Activated CD4-positive, alpha-beta T cell treated with anti-CD3 and anti-CD28 coated beads for 4 hours (primary cell): ENCODE results near the gene JAG2.

Experiments used
- DNase-seq, 2 donors: peaks; one replicate each; pipeline ENCODE4 v3.0.0-alpha.2; 2020

JAG2 gene

DNA sequence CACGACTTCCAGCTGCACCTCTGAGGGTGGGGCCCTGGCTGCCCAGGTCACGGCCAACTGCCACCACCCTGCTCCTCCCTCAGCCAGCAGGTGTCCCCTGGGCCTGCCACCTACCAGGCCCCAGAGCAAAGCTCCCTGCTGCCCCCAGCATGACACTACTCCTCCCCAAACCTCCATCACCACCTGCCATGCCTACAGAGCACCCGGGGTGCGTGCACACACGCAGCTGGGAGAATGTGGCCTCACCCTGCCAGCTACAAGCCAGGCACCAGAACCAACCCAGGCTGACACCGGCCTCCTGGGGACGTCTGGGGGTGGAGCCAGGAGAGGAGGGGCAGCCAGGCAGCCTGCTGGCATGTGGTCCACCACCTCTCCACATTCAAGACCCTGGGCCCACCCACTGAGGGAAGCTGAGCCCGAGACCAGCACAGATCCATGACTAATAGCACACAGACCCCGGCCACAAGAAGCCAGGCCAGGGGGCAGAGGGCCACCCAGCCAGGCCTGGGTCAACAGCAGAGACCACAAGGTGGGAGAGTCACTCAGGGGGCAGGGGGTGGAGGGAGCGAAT lies 3.4 kb downstream of the JAG2 start:
- no peak for DNase-seq

DNA sequence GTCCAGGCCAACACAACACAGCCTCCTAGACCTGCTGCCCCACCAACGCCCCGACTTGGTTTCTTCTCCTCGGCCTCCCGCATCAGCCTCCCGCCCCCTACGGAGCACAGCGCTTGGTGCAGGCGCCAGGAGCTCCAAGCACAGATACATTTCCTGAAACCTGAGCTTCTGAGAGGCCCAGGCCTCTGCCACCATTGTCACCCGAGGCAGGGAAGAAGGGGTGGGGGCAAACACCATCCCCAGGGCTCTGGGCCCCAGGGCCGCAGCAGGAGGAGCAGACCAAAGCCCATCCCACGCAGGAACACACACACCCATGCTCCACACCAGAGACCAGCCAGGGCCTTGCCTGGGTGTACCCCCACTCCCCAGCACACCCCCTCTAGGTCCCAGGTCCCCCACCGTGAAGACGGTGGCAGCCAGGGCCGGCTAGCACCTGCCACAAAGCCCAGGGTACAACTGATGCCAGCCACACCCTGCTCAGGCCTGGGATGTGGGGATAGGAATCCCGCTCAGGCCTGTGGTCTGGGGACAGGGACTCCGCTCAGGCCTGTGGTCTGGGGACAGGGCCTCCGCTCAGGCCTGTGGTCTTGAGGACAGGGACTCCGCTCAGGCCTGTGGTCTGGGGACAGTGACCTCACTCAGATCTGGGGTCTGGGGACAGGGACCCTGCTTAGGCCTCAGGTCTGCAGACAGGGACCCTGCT lies 5.4 kb downstream of the JAG2 start:
- no peak for DNase-seq

DNA sequence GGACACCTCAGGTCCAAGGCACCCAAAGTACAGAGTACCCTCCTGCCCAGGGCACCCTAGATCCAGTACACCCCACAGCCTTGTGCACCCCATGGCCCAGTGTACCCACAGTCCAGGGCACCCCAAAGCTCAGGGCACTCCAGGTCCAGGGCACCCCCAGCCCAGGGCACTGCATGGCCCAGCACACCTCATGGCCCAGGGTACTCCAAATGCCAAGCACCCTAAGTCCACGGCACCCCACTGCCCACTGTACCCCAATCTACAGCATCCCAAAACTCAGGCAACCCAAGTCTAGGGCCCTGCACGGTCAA lies 6.0 kb downstream of the JAG2 start:
- no peak for DNase-seq

DNA sequence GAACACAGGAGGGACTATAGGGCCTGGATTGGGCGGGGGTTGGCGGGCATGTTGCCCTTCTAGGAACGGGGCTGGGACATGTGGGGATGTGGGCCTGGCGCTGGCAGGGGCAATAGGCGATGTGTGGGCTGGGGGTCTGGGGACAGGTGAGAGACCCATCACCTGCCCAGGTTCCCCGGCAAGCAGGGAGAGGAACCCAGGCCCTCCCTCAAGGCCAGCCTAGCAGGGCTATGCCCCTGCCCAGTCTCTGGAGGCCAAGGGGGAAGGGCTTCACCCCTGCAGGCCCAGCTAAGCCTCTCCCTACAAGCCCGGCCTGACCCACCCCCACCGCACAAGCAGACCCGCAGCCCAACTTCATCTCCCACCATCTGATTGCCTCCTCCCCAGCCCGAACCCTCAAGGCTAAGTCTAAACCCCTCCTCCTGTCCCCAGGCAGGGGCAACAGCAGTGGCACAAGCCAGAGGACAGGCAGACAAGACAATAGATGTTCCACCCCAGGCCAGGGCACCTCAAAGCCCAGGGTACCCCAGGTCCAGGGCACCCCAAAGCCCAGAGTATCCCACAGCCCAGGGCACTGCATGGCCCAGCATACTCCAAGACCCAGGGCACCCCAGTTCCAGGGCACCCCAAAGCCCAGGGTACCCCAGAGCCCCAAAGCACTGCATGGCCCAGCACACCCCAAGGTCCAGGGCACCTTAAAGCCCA lies 6.5 kb downstream of the JAG2 start:
- no peak for DNase-seq

DNA sequence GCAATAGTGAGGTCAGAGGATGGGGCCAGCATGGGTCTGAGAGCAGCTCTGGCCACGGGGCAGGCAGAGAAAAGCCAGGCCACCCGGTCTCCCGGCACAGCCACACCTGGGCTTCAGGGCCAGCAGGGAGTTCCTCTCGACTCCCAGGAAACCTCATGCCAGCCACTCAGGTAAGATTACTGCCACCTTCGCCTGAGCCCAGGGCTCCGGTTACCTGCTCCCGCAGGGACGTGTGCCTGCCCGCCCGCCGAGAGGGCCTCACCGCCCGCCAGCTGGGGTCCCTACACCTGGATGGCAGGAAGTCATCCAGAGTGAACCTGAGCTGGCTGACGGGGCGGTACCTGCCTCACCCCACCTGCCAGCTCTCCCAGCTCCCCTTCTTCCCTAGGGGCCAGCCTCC lies 7.3 kb downstream of the JAG2 start:
- DNase-seq = no peak

DNA sequence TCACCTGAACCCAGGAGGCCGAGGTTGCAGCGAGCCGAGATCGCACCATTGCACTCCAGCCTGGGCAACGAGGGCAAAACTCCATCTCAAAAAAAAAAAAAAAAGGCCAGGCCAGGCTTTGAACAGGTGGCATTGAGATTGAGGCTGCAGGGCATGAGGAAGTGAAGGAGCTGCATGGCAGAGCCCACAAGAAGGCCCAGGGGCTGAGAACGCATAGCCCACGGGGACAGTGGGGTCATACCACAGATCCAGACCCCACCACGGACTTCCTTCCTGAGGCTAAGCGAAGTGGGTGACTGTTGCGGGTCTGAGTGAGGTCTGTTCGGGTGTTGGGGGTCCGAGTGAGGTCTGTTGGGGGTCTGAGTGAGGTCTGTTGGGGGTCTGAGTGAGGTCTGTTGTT lies 7.8 kb downstream of the JAG2 start:
- DNase-seq = no peak

DNA sequence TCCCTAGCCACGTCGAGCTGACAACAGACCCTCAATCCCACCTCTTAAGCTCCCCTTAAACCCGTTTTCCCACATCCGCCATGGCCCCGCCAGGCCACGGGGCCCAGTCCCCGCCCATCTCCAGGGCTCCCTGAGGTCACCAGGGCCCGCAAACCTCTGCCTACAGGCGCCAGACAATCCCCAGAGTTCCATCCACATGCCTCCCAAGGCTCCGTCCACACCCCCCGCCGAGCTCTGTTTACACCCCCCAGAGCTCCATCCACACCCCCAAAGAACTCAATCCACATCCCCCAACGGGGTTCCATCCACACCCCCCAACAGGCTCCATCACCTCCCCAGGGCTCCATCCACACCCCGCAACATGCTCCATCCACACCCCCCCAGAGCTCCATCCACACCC lies 9.2 kb downstream of the JAG2 start:
- DNase-seq = no peak

DNA sequence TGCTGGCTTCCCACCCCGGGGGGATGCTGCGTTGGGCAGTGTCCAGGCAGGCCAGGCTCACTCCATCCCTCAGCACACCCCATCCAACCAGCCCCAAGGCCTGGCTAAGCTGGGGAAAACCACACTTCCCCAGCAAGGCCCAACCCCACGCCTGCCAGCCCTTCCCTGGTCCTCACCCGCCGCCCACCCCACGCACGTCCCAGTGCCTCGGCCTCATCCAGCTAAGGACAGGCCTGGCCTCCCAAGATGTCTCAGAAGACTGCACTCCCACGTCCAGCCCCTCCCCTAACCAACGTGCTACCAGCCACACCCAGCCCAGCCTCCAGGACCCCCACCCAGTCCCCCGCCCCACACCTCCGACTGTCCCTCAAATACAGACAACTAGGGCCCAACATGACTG lies 9.8 kb downstream of the JAG2 start:
- DNase-seq = no peak

DNA sequence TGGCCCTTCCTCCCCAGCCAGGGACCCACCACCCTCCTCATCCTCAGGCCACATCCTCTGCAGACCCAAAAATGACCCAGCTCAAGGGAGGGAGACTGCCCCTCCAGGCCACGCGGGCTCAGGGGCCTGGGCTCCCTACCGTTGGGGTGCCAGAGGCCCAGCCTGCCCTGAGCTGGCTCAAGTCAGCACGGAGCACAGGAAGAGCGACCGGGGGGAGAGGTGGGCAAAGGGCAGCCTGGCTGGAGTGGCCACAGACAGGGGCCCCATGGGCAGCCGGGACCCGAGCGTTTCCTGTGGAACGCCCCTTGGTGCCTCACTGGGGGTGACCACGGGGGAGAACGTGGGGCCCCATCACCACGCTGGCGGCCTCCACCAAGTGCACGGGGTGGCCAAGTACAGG lies 10.7 kb downstream of the JAG2 start:
- DNase-seq = no peak

DNA sequence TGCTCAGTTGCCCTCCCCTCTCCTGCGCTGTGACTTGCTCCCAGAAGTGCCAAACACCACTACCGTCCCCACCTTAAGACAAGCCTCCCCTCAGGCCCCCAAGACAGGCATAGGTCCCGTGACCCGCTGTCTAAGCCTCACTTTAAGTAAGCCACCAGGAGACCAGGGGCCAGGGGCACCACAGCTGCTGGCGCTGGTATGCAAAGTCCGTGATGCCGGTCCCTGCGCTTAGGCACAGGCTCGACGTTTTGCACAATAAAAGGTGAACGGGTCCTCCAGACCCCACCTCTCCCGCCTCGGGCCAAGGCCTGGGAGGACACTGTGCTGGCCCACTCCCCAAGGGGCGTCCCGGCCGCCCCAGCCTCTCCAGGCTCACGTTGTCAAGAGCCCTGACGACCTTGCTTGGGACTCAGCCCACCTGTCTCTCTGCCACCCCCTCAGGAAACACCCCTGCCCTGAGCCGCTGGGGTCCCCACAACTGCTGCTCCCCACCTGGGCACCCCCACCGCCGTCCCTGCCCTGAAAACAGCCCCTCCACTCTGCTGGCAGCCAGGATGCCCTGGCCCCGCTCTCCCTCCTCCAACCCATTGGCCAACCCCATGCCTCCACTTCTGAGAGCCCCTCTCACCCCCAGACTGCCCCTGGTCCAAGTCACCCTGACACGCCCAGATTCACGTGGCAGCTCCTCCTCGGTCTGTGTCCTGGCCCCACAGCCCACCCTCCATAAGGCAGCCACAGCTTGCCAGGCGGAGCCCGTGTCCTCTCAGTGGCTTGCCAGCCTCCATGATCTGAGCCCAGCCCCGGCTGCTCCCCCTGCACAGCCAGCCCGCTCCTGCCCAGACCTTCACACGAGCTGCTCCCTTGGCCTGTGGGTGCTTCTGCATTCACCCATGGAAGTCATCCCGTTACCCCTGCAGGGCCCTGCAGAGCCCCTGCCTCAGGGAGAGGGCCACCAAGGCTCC lies 11.9 kb downstream of the JAG2 start:
- DNase-seq = no peak

DNA sequence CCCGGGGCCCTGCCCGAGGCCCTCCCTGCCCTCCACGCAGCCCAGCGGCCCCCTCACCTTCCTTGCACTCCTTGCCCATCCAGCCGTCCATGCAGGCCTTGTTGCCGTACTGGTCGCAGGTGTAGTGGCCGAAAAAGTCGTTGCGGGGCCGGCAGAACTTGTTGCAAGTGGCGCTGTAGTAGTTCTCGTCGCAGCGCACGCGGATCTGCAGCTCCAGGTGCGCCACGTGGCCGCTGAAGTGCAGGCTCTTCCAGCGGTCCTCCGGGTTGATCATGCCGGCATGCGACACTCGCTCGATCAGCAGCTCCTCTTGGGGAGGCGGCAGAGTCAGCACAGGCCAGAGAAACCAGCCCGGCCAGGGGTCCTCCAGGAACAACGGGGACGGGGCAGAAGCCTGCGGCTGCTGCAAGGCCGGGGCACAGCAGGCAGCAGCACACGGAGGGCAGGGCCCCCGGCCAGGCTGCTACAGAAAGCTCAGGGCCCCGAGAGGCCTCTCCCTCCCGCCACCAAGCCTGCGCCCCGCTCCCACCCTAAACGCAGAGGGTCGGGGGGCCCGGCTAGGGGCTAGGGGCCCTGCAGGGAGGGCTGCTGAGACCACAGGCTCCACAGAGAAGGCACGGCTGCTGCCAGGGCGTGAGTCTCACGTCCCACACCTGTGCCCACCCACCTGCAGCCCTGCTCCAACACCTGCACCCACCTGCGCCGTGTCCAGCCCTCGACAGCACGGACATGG lies 12.7 kb downstream of the JAG2 start:
- DNase-seq = no peak

DNA sequence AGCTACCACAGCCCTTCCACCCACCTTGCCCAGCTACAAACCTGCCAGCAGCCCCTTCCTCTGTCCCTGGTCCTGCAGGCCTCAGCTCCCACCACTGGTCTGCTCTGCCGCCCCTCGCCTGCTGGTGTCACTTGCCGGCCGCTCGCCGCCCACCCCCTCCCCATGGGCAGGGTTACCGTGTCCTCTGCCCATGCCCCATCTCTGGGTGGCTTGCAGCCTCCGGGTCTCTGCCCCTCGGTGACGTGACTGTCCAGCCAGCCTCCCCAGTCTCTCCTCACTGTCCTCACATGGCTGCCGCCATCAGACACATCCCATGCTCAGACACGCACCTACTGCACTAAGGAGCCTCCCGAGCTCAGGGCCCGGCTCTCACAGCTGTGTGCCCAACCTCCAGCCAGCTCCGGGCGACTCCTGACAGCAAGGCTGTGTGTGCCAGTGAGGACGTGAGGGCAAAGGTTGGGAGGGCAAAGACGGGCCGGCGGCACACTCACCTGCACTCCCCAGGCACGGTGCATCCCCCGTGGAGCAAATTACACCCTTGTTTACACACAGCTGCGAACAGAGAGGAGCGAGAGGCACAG lies 13.4 kb downstream of the JAG2 start:
- no peak for DNase-seq

DNA sequence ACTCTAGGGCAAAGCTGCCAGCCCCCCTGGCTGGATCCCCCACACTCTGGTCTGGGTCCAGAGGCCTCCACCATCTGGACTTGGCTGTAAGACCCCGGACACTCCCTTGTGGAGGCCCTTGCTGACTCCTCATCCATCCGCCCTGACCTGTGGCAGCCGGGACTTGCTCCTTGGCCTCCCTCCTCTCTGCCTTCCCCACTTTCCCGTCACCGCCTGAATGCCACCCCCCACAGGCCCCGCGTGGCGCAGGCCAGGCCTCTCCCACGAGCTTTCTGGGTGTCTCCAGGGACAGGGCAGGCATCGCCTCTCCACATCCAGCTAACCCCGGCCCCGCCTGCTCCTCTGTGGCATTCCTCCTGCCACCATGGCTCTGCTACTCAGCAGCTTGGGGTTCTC lies 14.1 kb downstream of the JAG2 start:
- no peak for DNase-seq

DNA sequence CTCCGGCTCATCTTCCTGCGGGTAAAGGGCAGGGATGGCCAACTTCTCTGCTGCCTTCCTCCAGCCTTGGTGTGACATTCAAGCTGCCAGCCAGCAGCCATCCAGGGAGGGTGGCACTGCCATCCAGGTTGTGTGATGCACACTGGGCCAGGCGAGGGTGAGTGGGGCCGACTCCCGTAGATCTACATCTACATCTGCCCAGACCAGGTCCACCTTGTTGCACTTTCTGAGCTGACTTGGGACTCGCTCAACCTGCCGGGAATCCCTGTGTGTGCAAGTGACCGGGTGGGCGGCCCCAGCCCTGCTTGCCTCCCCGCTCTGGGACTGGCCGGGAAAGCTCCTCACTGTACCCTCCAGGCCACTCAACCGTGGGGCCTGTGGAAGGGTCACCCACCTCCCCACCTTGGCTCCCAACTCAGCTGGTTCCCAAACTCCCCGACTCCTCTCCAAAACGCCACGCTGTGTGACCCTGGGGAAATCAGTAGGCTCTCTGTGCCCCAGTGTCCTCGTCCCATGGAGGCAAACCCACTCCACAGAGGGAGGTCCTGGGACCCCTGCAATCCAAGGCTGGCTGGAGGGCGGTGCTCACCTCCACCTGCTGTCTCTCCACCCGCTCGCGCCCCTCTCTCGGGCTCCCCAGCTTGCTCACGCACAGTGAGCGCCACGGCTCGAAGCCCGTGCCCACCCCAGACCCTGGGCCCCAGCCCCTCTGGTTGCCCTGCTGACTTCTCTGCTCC lies 14.7 kb downstream of the JAG2 start:
- no peak for DNase-seq

DNA sequence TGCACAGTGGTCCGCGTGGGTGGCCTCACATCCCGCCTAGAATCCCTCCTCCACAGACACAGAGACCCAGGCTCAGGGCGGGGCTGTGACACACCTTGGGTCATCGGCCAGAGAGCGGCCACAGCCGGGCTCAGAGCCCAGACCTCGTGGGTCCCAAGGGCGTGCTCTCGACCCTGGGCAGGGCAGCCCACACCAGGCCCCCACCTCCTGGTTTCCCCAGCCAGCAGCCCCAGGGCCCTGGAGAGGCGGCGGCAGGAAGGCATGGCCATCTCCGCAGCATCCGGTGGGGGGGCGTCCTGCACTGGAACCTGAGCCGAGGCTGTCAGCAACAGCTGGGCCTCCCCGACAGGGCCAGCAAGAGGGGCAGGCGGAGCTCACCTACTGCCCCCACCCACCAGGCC lies 15.2 kb downstream of the JAG2 start:
- DNase-seq = no peak

DNA sequence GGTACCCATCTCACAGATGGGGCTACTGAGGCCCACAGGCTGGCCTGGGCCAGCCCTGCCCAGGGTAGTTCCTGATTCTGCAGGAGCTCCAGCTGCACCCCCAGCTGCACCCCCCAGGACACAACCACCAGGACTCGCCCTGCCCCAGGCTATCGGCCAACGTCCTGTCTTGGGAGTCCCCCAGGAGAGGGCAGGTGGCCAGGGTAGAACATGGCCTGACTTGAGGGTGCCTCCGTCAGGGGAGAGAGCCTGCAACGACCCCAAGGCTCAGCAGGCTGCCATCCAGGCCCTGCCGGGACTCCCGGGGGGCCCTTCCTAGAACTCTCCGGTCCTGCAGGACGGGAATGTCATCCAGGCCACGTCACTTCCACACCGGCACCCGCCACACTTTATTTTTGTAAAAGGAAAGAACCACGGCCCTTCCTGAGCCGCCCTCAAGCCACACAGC lies 15.8 kb downstream of the JAG2 start:
- no peak for DNase-seq

DNA sequence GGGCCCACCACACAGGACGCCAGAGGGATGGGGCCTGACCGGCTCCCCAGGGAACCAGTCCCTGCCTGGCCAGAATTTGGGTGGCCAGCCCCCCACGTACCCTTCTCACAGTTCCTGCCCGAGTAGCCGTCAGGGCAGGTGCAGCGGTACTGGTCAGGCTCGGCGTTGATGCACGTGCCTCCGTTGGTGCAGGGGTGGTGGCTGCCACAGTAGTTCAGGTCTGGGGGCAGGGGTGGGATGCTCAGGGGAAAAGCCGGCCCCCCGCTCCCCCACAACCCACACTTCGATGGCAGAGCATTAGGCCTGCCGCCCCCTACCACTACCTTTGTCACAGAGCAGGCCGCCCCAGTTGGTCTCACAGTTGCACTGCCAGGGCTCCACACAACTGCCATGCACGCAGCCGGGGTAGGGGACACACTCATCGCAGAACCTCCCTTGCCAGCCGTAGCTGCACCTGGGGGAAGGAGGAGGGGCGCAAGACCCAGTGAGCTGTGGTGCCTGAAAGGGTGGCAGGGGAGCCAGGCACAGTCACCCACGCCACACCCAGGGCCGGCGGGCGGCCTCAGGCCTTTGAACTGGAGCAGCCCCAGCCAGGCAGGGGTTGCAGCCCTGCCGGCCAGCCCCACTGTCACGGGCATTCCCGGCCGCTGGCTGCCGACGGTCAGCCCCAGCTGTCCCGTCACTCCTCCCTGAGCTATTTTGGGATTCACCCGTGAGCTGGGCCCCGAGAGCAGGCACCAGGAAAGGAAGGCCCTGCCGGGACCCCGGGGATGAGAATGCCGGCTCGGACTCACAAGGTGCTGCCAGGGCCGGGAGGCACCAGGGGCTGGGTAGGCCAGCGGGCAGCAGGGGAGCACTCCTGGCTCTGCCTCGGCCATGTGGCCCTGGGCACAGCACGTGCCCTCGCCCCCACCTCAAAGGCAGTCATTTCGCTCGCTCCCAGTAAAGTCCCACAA lies 16.5 kb downstream of the JAG2 start:
- DNase-seq = no peak

DNA sequence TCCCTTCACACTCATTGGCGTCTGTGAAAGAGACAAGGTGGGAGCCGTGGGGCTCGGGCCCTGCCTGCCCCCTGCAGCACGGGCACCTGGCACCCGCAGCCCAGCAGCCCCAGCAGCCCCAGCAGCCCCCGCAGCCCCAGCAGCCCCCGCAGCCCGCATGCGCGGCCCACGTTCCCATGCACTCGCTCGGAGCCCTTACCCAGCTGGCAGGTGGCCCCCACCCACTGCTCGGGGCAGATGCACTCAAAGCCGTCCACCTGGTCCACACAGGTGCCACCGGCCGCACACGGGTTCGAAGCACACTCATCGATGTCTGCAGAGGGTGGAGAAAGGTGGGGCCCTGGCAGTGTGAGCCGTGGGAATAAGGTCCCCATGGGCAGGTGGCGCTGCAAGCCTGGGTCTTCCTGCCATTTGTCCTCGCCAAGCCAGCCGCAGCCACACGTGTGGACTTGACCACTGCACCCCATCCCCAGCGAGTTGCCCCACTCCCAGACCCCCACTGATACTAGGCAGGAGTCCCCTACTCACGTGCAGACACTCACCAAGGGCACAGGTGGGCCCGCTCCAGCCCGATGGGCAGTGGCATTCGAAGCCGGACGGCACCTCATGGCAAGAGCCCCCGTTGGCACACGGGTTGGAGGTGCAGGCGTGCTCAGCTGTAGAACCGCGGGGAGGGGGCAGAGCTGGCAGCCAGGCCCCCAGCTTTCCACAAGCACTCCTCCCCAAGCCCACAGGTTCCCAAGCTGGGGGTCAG lies 17.3 kb downstream of the JAG2 start:
- no peak for DNase-seq

DNA sequence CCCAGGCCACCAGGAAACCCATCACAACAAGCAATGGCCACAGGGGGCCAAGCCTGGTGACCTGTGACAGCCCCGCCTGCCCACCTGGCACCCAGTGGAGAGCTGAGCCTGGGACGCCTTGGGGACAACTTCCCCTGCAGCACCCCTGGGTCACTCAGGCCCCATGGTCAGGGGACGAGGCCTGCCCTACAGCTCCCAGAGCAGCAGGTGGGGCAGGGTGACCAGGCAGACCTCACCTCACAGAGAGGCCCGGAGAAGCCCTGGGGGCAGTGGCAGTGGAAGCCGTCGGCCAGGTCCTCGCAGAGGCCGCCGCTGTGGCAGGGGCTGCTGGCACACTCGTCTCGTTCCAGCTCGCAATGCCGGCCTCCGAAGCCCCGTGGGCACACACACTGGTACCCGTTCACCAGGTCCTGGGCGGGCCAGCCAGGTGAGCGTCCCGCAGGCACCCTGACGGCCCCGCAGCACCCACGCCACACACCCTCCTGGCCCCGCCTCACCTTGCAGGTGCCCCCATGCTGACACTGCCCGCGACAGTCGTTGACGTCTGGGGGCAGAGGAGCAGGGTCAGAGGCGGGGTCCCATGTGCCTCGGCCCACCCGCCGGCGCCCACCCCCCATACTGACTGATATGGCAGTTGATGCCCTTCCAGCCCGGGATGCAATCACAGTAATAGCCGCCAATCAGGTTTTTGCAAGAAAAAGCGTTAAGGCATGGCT lies 18.1 kb downstream of the JAG2 start:
- no peak for DNase-seq
